Measurements from ENCODE around the gene ADRA2C. TPM values are rescaled to one million over a fixed set of nuclear protein-coding genes. Genes with fewer than 3 reads are reported as not detected.

Gene ADRA2C
- total RNA-seq, 4 donors from 2014 or later = 0.61 to 4.6 (median 3.6) TPM

DNA sequence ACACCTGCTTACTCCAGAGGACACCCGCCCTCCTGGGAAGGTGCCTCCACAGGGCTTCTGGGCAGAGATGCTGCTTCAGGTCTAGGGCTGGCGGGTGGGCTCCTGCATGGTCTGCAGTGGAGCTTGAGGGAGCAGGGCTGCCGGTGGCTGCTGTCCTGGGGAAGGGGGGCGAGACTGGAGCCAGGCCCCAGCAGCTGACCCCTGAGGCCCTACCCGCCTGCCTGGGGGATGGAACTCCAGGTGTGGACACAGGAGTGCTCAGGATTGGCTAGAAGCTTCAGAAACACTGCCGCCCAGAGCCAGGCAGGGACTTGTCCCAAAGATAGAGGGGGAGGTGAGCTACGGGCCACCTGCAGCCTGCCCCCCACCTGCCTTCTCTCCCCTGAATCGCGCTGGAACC is 33.0 kb upstream of the ADRA2C start:
- no peak for DNase-seq
- Histone ChIP-seq H3K4me1 (no peaks in the 10 kb centered on the region), H3K27ac (no peak overlapping the region), H3K27me3 (peaks cover 0 to 87% (median 0%) of the 10 kb centered on the region in 4 donors), H3K9me3 (no peaks in the 10 kb centered on the region), H3K36me3 (no peaks in the 10 kb centered on the region), H3K4me3 (no peak overlapping the region)
- no peak for TF ChIP-seq POLR2A (IDR thresholded peaks at IDR 0.05)
- TF ChIP-seq, protein P1, sequence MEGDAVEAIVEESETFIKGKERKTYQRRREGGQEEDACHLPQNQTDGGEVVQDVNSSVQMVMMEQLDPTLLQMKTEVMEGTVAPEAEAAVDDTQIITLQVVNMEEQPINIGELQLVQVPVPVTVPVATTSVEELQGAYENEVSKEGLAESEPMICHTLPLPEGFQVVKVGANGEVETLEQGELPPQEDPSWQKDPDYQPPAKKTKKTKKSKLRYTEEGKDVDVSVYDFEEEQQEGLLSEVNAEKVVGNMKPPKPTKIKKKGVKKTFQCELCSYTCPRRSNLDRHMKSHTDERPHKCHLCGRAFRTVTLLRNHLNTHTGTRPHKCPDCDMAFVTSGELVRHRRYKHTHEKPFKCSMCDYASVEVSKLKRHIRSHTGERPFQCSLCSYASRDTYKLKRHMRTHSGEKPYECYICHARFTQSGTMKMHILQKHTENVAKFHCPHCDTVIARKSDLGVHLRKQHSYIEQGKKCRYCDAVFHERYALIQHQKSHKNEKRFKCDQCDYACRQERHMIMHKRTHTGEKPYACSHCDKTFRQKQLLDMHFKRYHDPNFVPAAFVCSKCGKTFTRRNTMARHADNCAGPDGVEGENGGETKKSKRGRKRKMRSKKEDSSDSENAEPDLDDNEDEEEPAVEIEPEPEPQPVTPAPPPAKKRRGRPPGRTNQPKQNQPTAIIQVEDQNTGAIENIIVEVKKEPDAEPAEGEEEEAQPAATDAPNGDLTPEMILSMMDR (IDR thresholded peaks at IDR 0.05) = no peak
- WGBS, 2 donors = 18 to 70% methylated on average over 2 of the region's 9 CpGs
- intact Hi-C loops (cut with DNase I) = no loop called here

DNA sequence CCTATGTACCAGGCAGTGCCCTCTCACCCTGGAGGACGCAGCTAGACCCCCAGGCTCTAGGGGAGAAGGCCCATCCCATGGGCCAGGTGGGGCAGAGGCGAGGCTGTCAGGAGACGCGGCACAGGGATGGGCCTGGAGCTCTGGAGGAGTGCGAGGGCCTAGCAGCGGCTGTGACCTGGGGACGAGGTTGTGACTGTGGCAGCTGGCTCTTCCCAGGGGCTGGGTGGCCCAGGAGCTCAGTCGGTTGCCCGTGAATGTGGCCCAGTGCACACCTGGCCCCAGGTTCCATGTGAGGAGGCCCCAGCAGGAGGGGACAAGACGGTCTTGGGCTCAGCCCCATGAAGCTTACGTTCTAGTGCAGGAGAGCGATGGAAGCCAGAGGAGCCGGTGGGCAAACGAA is 31.0 kb upstream of the ADRA2C start:
- whole genome bisulfite sequencing, 2 donors = 85% methylated on average over 12 of the region's 14 CpGs; no CpG with 5 or more reads in 1 of the 2 donors
- intact Hi-C loops (cut with DNase I) = no loop called here
- Histone ChIP-seq H3K4me1 (no peaks in the 10 kb centered on the region), H3K27me3 (peaks cover 0 to 82% (median 0%) of the 10 kb centered on the region in 4 donors), H3K9me3 (no peaks in the 10 kb centered on the region), H3K4me3 (no peak overlapping the region), H3K36me3 (no peaks in the 10 kb centered on the region), H3K27ac (no peak overlapping the region)
- DNase-seq = no peak
- TF ChIP-seq, protein P1 (IDR thresholded peaks at IDR 0.05) = no peak
- TF ChIP-seq POLR2A (IDR thresholded peaks at IDR 0.05) = no peak

DNA sequence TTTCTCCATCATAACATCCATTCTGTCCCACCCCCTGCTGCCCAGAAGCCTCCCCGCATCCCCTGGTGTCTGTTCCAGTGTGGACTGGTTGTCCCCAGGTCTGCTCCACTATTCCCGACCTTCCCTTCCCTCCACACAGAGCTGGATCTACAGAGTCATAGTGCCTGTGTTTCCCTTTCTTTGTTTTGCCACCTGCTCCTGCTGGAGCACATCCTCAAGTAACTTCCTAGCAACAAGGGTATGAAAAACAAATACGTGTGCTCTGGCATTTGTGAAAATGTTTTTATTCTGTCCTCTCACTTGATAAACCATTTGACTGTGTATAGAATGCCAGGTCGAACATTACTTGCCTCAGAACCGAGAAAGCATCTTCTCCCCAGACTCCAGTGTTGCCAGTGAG is 29.9 kb upstream of the ADRA2C start:
- no peaks in the 10 kb centered on the region for H3K9me3 ChIP-seq
- 67 to 70% methylated on average over 5 of the region's 5 CpGs for WGBS, 2 donors
- no peak overlapping the region for H3K4me3 ChIP-seq
- no peaks in the 10 kb centered on the region for H3K4me1 ChIP-seq
- no peak overlapping the region for H3K27ac ChIP-seq
- no peak for DNase-seq
- TF ChIP-seq, protein P1 (IDR thresholded peaks at IDR 0.05) = no peak
- no peak for TF ChIP-seq POLR2A (IDR thresholded peaks at IDR 0.05)
- intact Hi-C loops (cut with DNase I) = no loop called here
- peaks cover 0 to 82% (median 0%) of the 10 kb centered on the region in 4 donors for H3K27me3 ChIP-seq
- no peaks in the 10 kb centered on the region for H3K36me3 ChIP-seq

DNA sequence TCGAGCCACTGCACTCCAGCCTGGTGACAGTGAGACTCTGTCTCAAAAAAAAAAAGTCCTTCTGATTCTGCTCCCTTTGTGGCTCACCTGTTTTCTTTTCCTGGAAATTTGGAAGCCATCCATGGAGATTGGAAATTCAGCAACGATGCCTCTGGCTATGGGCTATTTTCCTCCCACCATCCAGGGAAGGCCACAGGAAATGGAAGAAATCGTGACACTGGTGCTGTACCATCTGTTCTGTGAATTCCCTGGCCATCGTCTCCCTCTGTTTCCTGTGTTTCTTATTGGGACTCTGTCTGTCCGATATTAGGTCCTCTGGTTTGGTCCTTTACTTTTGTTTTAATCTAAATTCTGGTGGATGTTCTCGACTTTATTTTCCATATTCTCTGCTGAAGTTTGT is 29.4 kb upstream of the ADRA2C start:
- no peak for DNase-seq
- no peak for TF ChIP-seq POLR2A (IDR thresholded peaks at IDR 0.05)
- TF ChIP-seq, protein P1 (IDR thresholded peaks at IDR 0.05) = no peak
- H3K4me3 ChIP-seq = no peak overlapping the region
- intact Hi-C loops (cut with DNase I) = no loop called here
- peaks cover 0 to 83% (median 0%) of the 10 kb centered on the region in 4 donors for H3K27me3 ChIP-seq
- H3K9me3 ChIP-seq = no peaks in the 10 kb centered on the region
- no peaks in the 10 kb centered on the region for H3K4me1 ChIP-seq
- H3K27ac ChIP-seq = no peak overlapping the region
- 44 to 55% methylated on average over 6 of the region's 6 CpGs for WGBS, 2 donors
- no peaks in the 10 kb centered on the region for H3K36me3 ChIP-seq

DNA sequence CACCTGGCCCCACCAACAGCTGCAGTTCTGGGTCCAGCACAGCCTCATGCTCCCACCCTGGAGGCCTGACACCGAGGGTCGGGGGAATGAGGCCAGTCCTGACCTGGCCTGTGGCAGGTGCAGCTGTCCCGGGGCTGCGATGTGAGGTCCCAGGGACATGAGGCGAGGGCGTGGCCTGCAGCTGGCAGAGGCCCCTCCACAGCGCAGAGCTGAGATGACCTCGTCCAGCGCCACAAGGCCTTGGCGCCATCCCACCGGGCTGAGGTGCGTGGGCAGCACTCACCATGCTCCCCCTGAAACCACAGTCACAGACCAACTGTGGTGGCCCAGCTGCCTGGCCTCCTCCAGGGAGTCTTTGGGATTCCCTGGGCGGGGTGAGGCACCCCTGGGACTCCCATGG is 26.6 kb upstream of the ADRA2C start:
- TF ChIP-seq POLR2A (IDR thresholded peaks at IDR 0.05) = no peak
- TF ChIP-seq, protein P1 (IDR thresholded peaks at IDR 0.05) = no peak
- WGBS, 2 donors = 87% methylated on average over 3 of the region's 13 CpGs; no CpG with 5 or more reads in 1 of the 2 donors
- H3K4me1 ChIP-seq = peaks cover 0 to 2% (median under 1%) of the 10 kb centered on the region in 3 donors
- H3K27ac ChIP-seq = no peak overlapping the region
- H3K36me3 ChIP-seq = no peaks in the 10 kb centered on the region
- no peak for DNase-seq
- intact Hi-C loops (cut with DNase I) = no loop called here
- peaks cover 0 to 7% (median 7%) of the 10 kb centered on the region in 3 donors for H3K9me3 ChIP-seq
- H3K4me3 ChIP-seq = no peak overlapping the region
- peaks cover 0 to 83% (median 3%) of the 10 kb centered on the region in 4 donors for H3K27me3 ChIP-seq
